ENCODE data around the gene UNC5C.

UNC5C gene

DNA sequence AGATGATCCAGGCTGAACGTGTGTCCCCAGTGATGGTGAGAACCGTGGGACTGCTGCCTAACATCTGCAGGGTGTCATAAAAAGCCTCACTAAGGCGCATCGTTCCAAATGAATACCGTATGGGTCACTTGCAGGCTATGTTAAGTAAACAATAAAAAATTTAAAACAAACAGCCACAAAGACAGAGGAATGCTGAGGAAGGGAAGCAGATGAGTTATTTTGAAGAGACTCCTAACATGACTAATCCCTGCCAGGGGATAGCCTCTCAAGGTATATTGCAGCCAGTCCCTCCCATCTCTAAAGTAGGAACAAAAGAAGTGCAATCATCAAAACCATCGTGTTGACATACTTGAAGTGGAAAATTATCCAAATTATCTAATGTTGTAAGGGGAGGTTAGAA lies 83.8 kb downstream of the UNC5C start:
- DNase-seq (ENCODE audit: low read depth) = no peak

- no peak for DNase-seq (ENCODE audit: low read depth)
Measured at GRCh38 chr4:95462921-95463320, 85.9 kb downstream of the UNC5C start.

DNA sequence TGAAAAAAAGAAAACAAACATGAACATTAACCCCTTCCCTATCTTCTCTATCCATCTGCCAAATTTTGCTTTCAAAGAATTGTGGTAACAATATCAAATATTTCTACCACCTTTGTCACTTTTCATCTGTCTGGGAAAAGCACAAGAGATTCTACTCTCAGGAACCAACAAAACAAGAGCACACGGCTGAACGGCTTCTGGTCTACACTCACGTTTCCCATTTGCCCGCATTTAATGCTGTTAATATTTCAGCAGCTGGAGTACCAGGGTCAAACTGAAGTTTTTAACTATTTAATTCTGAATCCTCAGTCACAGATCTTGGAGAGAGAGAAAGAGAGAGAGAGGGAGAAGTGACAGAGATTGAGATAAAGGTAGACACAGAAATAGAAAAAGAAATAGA lies 91.4 kb downstream of the UNC5C start:
- no peak for DNase-seq (ENCODE audit: low read depth)

DNA sequence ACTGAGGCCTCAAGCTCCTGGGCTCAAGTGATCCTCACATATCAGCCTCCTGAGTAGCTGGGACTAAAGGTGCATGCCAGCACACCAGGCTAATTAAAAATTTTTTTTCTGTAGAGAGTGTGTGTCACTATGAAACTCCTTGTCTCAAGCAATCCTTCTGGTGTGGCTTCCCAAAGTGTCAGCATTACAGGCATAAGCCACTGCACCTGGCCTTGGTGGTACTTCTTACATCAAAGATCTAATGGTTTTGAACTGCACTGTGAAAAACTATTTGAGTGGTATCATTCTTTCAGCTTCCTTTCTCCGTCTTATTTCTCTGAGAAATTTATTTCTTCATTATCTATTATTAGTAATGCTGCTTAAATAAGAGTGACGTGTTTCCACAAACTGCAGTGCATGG lies 98.5 kb downstream of the UNC5C start:
- no peak for DNase-seq (ENCODE audit: low read depth)

GRCh38 chr4:95446173-95446572 lies 102.6 kb downstream of the UNC5C start:
- no peak for DNase-seq (ENCODE audit: low read depth)

GRCh38 chr4:95445251-95445650 lies 103.5 kb downstream of the UNC5C start:
- no peak for DNase-seq (ENCODE audit: low read depth)

DNA sequence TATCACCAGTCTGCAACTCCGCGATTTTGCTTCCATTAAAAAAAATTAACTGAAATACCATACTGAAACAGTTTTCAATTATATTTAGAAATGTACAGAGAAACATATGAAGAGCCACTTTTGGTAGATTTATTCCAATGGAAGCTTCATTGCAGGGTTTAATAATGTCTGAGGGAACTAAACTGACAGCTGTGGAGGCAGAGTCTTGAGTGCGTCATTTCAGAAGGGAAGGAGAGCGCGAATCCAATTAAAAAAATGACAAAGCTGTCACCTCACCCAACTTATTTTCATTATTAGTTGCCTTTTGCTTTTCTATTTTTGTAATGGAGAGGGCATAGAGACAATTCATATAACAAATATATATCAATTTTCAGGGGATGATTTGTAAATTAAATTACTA lies 104.0 kb downstream of the UNC5C start:
- no peak for DNase-seq (ENCODE audit: low read depth)

DNA sequence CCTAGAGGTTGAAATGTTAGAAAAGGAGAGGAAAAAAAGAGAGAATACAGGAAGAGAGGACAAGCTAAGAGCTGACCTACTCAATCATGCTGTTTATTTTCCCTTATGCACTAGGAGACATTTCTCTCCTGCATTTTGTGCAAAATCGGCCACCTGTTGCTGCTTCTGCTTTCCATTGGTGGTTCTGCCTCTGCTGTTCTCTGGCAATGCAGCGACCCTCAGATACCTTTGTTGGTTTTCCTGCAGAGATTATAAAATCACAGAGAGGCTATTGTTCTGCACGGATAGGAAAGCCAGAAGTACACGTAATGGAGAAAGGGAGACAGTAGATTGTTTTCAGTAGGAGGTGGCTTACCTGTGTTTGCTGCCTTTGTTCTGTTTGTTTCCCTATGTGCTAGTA lies 108.9 kb downstream of the UNC5C start:
- DNase-seq (ENCODE audit: low read depth) = no peak

GRCh38 chr4:95439071-95439470 lies 109.7 kb downstream of the UNC5C start:
- no peak for DNase-seq (ENCODE audit: low read depth)

DNA sequence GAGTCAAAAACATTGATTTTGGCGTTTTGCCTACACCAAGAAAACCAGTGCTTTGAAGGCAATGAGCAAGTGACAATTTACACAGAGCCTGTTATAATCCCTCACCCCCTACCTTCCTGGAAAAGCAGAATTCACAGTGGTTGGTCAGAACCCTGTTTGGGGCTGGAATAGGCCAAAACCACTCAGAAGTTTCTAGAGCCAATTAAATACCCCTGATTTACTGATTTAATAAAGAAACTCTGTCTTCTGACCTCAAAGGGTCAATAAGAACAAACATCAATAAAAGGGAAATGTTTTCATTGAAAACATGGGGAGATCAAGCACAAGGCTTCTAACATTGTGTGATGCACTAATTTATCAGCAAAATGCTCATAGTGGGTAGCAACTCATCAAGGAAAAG lies 116.3 kb downstream of the UNC5C start:
- DNase-seq (ENCODE audit: low read depth) = no peak

GRCh38 chr4:95431678-95432077 lies 117.1 kb downstream of the UNC5C start:
- no peak for DNase-seq (ENCODE audit: low read depth)

DNA sequence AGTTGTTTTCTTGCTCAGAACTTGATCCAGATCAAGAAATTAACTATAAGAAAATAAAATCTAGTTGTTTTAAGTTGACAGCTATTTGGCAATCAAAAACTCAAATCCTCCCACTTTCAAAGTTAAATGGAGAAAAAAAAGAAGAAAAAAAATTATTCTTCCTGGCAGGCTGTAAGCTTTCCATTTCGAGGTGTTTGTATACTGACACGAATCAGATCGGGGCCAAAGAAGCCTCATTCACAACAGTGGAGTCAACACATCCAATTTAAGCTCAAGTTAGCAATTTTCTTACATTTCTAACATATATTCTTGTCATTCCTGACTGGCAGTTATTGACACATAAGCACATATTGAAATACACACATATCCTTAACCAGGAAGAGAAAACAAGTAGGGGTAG lies 119.4 kb downstream of the UNC5C start:
- no peak for DNase-seq (ENCODE audit: low read depth)

DNA sequence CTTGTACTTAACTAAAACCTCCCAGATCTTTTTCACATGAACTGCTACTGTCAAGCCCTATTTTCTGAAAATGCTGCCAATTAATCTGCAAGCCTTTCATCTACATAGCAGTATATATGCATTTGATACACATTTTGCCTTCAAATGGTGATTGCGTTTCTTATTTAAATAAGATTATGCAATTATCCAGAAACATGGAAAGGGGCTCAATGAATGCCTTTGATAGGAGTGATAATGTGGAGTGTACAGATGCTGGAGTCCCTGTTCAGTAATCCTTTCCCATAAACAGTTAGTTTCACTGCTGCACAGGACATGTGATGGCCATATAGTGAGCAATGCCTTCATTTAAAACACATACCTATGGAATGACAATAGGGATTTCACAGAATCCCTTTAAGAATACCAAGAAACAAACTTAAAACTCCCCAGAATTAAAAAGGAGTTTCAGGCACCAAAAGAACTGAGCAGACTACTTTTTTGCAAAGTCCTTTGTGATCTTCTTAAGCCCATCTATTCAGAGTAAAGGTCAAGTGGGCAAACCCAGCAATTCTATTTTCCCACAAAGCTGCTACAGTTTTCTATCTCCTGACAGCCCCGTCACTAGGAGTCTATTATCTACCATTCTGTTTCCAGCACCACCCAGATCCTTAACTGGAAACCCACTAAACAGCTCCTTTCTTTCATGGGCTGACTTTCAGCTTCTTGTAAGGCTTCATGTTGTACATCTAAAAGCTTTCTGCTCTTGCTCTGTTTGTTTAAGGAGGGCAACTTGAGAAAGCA lies 120.3 kb downstream of the UNC5C start:
- no peak for DNase-seq (ENCODE audit: low read depth)

DNA sequence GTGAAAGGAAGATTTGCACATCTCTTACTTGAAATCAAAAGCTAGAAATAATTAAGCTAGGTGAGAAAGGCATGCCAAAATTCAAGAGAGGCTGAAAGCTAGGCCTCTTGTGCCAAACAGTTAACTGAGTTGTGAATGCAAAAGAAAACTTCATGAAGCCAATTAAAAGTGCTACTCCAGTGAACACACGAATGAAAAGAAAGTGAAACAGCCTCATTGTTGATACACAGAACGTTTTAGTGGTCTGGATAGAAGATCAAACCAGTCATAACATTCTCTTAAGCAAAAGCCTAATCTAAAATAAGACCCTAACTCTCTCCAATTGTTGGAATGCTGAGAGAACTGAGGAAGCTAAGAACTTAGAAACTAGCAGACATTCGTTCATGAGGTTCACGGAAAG lies 122.3 kb downstream of the UNC5C start:
- no peak for DNase-seq (ENCODE audit: low read depth)

- no peak for DNase-seq (ENCODE audit: low read depth)
Measured at GRCh38 chr4:95422436-95422835, 126.3 kb downstream of the UNC5C start.

DNA sequence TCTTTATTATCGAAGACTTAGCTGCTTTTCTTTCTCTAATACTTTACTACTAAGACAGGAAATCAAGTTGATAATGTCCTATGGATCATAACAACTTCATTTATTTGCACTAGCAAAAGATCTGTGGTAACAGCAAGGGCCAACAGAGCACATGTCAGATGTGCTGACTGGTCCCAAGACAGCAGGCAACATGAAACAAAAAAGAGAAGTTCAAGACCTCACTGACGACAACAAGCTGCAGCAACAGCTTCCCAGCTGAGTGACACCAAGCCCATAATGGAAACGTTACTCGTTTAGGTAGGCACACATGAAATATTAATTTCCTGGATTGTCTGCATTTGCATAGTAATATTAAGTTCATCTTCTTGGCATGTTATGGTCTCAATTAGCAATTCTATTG lies 126.9 kb downstream of the UNC5C start:
- DNase-seq (ENCODE audit: low read depth) = no peak

DNA sequence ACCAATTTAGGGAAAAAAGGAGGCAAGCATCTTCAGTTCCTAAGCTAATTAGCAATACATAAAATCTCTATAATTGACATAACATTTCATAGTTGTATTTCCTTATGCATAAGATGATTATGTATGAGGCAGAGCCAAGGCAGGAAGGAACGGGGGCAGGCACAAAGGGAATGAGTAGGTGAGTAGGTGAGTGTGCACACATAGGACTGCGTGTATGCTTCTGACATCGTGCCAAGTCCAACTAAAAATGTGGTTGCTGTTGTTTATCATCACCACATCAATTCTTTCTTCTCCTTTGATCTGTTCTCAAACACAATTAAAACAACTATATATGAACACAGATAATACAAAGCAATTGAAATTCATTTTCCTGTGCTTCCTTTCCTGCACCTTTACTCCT lies 131.2 kb downstream of the UNC5C start:
- no peak for DNase-seq (ENCODE audit: low read depth)

GRCh38 chr4:95415346-95415771 lies 133.4 kb downstream of the UNC5C start:
- DNase-seq (ENCODE audit: low read depth) = no peak

DNA sequence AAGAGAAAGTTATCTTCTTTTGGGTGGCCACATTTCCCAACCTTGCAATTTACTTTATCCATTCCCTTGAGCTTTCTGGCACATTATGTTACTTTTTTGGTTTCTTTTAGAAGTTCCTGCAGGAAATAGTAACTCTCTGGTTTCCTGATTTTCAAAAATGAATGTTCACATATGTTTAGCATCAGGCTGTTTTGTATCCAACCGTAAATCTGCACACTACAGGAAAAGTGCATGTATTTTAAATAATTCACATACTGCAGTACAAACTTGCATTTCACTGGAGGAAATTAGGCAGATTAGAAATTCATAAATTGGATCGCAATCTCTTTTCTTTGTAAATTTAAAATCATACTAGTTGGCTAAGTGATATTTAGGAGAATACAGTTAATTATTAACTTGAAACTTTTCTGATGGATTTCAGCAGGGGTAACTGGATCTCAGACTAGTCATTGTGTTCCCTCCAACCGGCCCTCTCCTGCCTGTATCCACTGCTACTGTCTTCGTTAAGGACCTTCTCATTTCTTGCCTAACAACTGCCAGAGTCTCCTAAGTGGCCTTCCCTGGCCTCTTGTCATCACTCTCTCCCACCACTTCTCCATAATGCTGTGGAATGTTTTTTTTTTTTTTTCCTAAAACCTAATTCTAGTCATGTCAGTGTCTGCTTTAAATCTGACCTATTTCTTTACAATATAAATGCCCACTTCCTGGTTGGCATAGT lies 137.2 kb downstream of the UNC5C start:
- no peak for DNase-seq (ENCODE audit: low read depth)

DNA sequence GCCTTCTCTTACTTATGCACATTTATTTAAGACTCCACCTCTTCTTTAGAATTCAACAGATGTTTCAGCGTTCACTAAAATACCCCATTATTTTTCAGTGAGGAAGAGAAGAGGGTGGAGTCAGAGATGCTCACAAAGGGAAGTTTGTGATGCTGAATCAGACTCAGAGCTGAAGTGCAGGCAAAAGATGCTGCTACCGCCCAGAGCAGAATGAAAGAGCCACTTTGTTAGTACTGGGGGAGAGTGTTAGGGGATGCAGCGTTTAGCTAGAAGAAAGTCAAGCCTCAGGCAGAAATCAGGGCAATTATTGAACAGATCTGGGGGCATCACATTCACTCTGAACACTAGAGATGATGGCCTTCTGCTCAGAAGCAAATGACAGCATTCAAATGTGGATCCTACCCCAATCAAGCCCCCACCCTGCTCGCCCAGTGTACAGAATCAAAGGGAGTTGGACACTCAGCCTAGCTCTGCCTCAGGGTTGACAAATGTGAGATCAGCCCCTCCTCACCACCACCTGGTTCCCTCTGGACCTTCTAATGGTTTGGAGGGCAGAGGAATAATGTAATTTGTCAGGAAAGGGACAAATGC lies 138.3 kb downstream of the UNC5C start:
- no peak for DNase-seq (ENCODE audit: low read depth)

DNA sequence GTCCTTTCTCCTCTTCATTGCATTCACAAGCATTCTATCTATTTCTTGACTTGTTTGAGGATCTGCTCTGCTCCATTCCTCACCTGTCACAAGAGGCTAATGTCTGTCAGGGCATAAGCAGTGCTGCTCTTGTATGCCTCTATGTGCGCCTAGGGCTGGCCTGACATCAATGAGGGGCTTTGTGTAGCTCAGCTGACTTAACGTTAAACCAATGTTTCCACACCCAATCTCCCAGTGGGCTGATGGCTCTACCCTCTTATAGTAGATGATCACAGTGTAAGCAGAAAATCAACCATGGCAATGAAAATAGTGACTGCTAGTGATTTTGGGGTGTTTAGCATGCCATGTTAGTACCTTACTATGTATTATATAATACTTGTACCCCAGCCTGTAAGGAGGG lies 139.0 kb downstream of the UNC5C start:
- no peak for DNase-seq (ENCODE audit: low read depth)

- DNase-seq (ENCODE audit: low read depth) = no peak
Measured at GRCh38 chr4:95409127-95409526, 139.6 kb downstream of the UNC5C start.

GRCh38 chr4:95402299-95402698 lies 146.5 kb downstream of the UNC5C start:
- DNase-seq (ENCODE audit: low read depth) = no peak
